GM12878 (cell line): ENCODE measurements around the gene METTL8. TPM values are rescaled to one million over a fixed set of nuclear protein-coding genes. Genes with fewer than 3 reads are reported as not detected.

Experiments
- ATAC-seq: fragments of 200-7000 bp; cut with Tn5 transposase; 3 replicates; pipeline ENCODE4 v1.9.1; 2020; ENCODE audit warnings: mild to moderate bottlenecking, moderate library complexity
- BruUV-seq: library from RNA; stranded (reverse); fragments of 400-500 nt; replicated peaks from 2 replicates; lab custom pipeline; 2021; lab: Mats Ljungman, UMichigan
- CTCF ChIA-PET: fragments of 300-600 bp; sonication (Branson Sonifier 250); formaldehyde crosslinking; extraction: SDS; loops from one replicate; lab custom pipeline; 2021; ENCODE audit warnings: inconsistent platforms; lab: Yijun Ruan, JAX
- POLR2A ChIA-PET: fragments of 350-600 bp; formaldehyde crosslinking; extraction: SDS; loops from one replicate; lab custom pipeline; 2021; ENCODE audit warnings: inconsistent platforms; lab: Charles Lee
- RAD21 ChIA-PET: fragments of 300-600 bp; sonication (Branson Sonifier 250); formaldehyde crosslinking; loops from one replicate; lab custom pipeline; 2023; ENCODE audit warnings: antibody characterized with exemption; ENCODE audit not compliant: unreplicated experiment; lab: Charles Lee
- SMC1A ChIA-PET: fragments of 300-600 bp; sonication (Branson Sonifier 250); formaldehyde crosslinking; loops from one replicate; lab custom pipeline; 2023; ENCODE audit not compliant: unreplicated experiment, uncharacterized antibody; lab: Charles Lee
- DNase-seq: peaks from one replicate; pipeline ENCODE4 v3.0.0-alpha.2; 2011; ENCODE audit warnings: low read depth, low spot score
- FAIRE-seq: peaks from 3 replicates; lab custom pipeline; 2011; peaks lifted over from hg19 to GRCh38; lab: Jason Lieb, UNC
- H2AFZ ChIP-seq: 2 replicates; pipeline ENCODE4 v1.6.0; 2011; ENCODE audit warnings: low read depth, low read length, control low read depth; ENCODE audit not compliant: control insufficient read depth
- H3K27ac ChIP-seq: 2 replicates; pipeline ENCODE4 v1.5.1; 2011; ENCODE audit warnings: control low read depth; ENCODE audit not compliant: control insufficient read depth, insufficient read depth
- H3K27me3 ChIP-seq, 2 experiments: replicated peaks in 1 of 2; 2 replicates each; pipeline versions ENCODE4 v1.6.0 to v1.6.1; 2011; ENCODE audit warnings: low read length in 1 of 2; ENCODE audit not compliant: control insufficient read depth in 2 of 2, insufficient read depth in 2 of 2
- H3K36me3 ChIP-seq, 2 experiments: 2 replicates each; pipeline ENCODE4 v1.5.1; 2011; ENCODE audit warnings: low read length in 1 of 2; ENCODE audit not compliant: control insufficient read depth in 2 of 2, insufficient read depth in 2 of 2
- H3K4me1 ChIP-seq: 2 replicates; pipeline ENCODE4 v1.6.1; 2011; ENCODE audit warnings: mild to moderate bottlenecking, low read length, moderate library complexity, mixed read lengths; ENCODE audit not compliant: control insufficient read depth, insufficient read depth
- H3K4me2 ChIP-seq: 2 replicates; pipeline ENCODE4 v1.6.0; 2011; ENCODE audit warnings: control low read depth; ENCODE audit not compliant: control insufficient read depth, insufficient read depth
- H3K4me3 ChIP-seq: fragments of 200-600 bp; sonication (generic); 2 replicates; pipeline ENCODE4 v1.5.1; 2016
- H3K79me2 ChIP-seq: 2 replicates; pipeline ENCODE4 v1.6.0; 2011; ENCODE audit warnings: low read length; ENCODE audit not compliant: control insufficient read depth, insufficient read depth
- H3K9ac ChIP-seq: 2 replicates; pipeline ENCODE4 v1.8.0; 2011; ENCODE audit warnings: low read length, control low read depth, mixed read lengths; ENCODE audit not compliant: control insufficient read depth, insufficient read depth
- H3K9me3 ChIP-seq: replicated peaks from 3 replicates; pipeline ENCODE4 v1.5.1; 2011; ENCODE audit warnings: mild to moderate bottlenecking, low read length; ENCODE audit not compliant: control insufficient read depth, insufficient read depth
- H4K20me1 ChIP-seq: 2 replicates; pipeline ENCODE4 v1.6.0; 2011; ENCODE audit not compliant: control insufficient read depth, insufficient read depth
- CBFB ChIP-seq: IDR thresholded peaks from 2 replicates; pipeline ENCODE4 v1.6.1; 2016; ENCODE audit warnings: antibody characterized with exemption, low read depth
- DPF2 ChIP-seq: fragments of 450-650 bp; IDR thresholded peaks from 2 replicates; pipeline ENCODE4 v1.6.1; 2017; ENCODE audit warnings: mild to moderate bottlenecking
- HDGF ChIP-seq: fragments of 450-650 bp; IDR thresholded peaks from 2 replicates; pipeline ENCODE4 v1.6.1; 2016; ENCODE audit warnings: antibody characterized with exemption
- HSF1 ChIP-seq: fragments of 150-350 bp; IDR thresholded peaks from 2 replicates; pipeline ENCODE4 v1.6.1; 2014; ENCODE audit warnings: mild to moderate bottlenecking, low read depth, low read length
- IRF4 ChIP-seq: IDR thresholded peaks from 2 replicates; pipeline ENCODE4 v1.6.1; 2011; ENCODE audit warnings: low read depth, low read length
- IRF5 ChIP-seq: fragments of 450-650 bp; IDR thresholded peaks from 2 replicates; pipeline ENCODE4 v1.6.1; 2017; ENCODE audit warnings: borderline replicate concordance
- KDM1A ChIP-seq: fragments of 200-600 bp; sonication (generic); IDR thresholded peaks from 2 replicates; pipeline ENCODE4 v1.6.1; 2016; ENCODE audit warnings: borderline replicate concordance
- MTA2 ChIP-seq: fragments of 450-650 bp; IDR thresholded peaks from 2 replicates; pipeline ENCODE4 v1.6.1; 2016; ENCODE audit warnings: low read depth, mild to moderate bottlenecking, moderate library complexity
- MXI1 ChIP-seq: fragments of 150-350 bp; IDR thresholded peaks from 2 replicates; pipeline ENCODE4 v1.6.1; 2011; ENCODE audit warnings: low read depth, mild to moderate bottlenecking, inconsistent platforms, low read length, improper control_type of control experiment
- NFXL1 ChIP-seq: fragments of 450-650 bp; IDR thresholded peaks from 2 replicates; pipeline ENCODE4 v1.6.1; 2017; ENCODE audit warnings: antibody characterized with exemption, mild to moderate bottlenecking, borderline replicate concordance
- PKNOX1 ChIP-seq: fragments of 450-650 bp; IDR thresholded peaks from 2 replicates; pipeline ENCODE4 v1.6.1; 2016; ENCODE audit warnings: mild to moderate bottlenecking
- RAD21 ChIP-seq: IDR thresholded peaks from 2 replicates; pipeline ENCODE4 v1.6.1; 2011; ENCODE audit warnings: mild to moderate bottlenecking, low read depth, low read length, moderate library complexity; ENCODE audit not compliant: insufficient read depth
- RAD51 ChIP-seq: fragments of 450-650 bp; IDR thresholded peaks from 2 replicates; pipeline ENCODE4 v1.6.1; 2016; ENCODE audit warnings: moderate library complexity, mild to moderate bottlenecking, inconsistent platforms
- RCOR1 ChIP-seq: conservative IDR thresholded peaks from 2 replicates; pipeline ENCODE4 v1.6.1; 2012; ENCODE audit warnings: low read depth, low read length, improper control_type of control experiment
- RUNX3 ChIP-seq: IDR thresholded peaks from 2 replicates; pipeline ENCODE4 v1.6.1; 2012; ENCODE audit warnings: low read length, inconsistent platforms
- SKIL ChIP-seq: fragments of 450-650 bp; IDR thresholded peaks from 2 replicates; pipeline ENCODE4 v1.6.1; 2017; ENCODE audit warnings: mild to moderate bottlenecking, low read depth, inconsistent platforms; ENCODE audit not compliant: poor library complexity, severe bottlenecking
- TCF7 ChIP-seq: IDR thresholded peaks from 2 replicates; pipeline ENCODE4 v1.6.1; 2014; ENCODE audit warnings: antibody characterized with exemption, borderline replicate concordance
- YY1 ChIP-seq: IDR thresholded peaks from 2 replicates; pipeline ENCODE4 v1.6.1; 2011; ENCODE audit warnings: low read depth, mild to moderate bottlenecking, low read length
- ZBED1 ChIP-seq: IDR thresholded peaks from 2 replicates; pipeline ENCODE4 v1.6.1; 2016; ENCODE audit warnings: borderline replicate concordance
- WGBS: methylation state at CpG from one replicate; pipeline ENCODE4 v1.1.6; 2016; ENCODE audit warnings: low lambda C conversion rate; ENCODE audit not compliant: insufficient replicate concordance, insufficient coverage; ENCODE audit errors: missing lambda C conversion rate; 5-methylcytosine and 5-hydroxymethylcytosine counted together
- in situ Hi-C: fragments of 300-500 bp; cut with MboI; formaldehyde crosslinking; loops from 9 replicates; pipeline ENCODE4 v1.14.3; 2018; ENCODE audit warnings: mixed read lengths
- intact Hi-C: fragments of 100-400 bp; cut with micrococcal nuclease; formaldehyde crosslinking; loops from one replicate; pipeline ENCODE4 v1.14.2; 2022; ENCODE audit not compliant: unreplicated experiment
- polyA plus RNA-seq, 11 experiments: library from polyadenylated mRNA; depleted of rRNA in 4 of 11; unstranded in 6 of 11; stranded (reverse) in 5 of 11; fragments of >200 nt; fragmentation: Nextera tagmentation in 4 of 11; fragmentation: Illumina TruSeq in 1 of 11; extraction: Ambion mirVana in 4 of 11; extraction: Trizol in 1 of 11; gene quantifications; 1 replicate in 1 of 11; 2 replicates in 10 of 11; pipeline versions ENCODE4 v1.2.1 to v1.2.3, GENCODE V29; 2011 to 2016; ENCODE audit warnings: inconsistent platforms in 2 of 11, missing spikeins in 2 of 11, low read depth in 1 of 11
- total RNA-seq, 4 experiments: library from RNA; depleted of rRNA in 3 of 4; stranded (reverse); fragments of >200 nt in 3 of 4; fragmentation: Illumina TruSeq in 1 of 4; extraction: Trizol in 1 of 4; gene quantifications; 2 replicates each; pipeline versions ENCODE4 v1.2.1 to v1.2.3, GENCODE V29; 2013 to 2021

Gene METTL8
- total and polyA plus RNA-seq, 10 of the 15 experiments (the other 5 are each of a cell fraction or from before 2014, with no cell fraction given): 30.8 to 96.3 (median 51.5) TPM

GRCh38 chr2:171390941-171391516 lies 42.8 kb downstream of the METTL8 start:
- ChIA-PET POLR2A (no interaction called here), CTCF (no interaction called here)
- DNase-seq: no peak
- TF ChIP-seq HDGF (no peak), SKIL (peak; percentile 37), ZBED1 (peak; percentile 68; the same call in 1 of the 2 replicates), MXI1 (no peak), MTA2 (peak; percentile 83; the same call in 1 of the 2 replicates), HSF1 (no peak), KDM1A (no peak), PKNOX1 (peak; percentile 51; the same call in 1 of the 2 replicates), RAD51 (0 out of 2 replicates have a peak, but pooled peaks have one; percentile 44), CBFB (0 out of 2 replicates have a peak, but pooled peaks have one; percentile 41), DPF2 (0 out of 2 replicates have a peak, but pooled peaks have one; percentile 38), TCF7 (0 out of 2 replicates have a peak, but pooled peaks have one; percentile 5), NFXL1 (no peak), RAD21 (no peak), RCOR1 (no peak), IRF5 (no peak), YY1 (peak; percentile 65; the same call in 1 of the 2 replicates), RUNX3 (peak; percentile 76), IRF4 (peak; percentile 58; the same call in 1 of the 2 replicates)

More at GRCh38 chr2:171390941-171391516, 42.8 kb downstream of the METTL8 start:
- in situ Hi-C loops (no loop called here), intact Hi-C loops (loop anchor here (2.0 kb wide), 1 partner anchor 16 kb away; no protein-coding TSS in a partner anchor)
- TSS peak; percentile 96 for BruUV-seq
- peak overlapping the region; percentile 8; the same call in 1 of the 2 replicates for H3K9ac ChIP-seq
- ATAC-seq: peak; percentile 83
- ChIA-PET RAD21 (interaction anchor here (1.0 kb wide), 3 partner anchors 43 to 72 kb away, joined by 3 to 4 read pairs (median 4); no protein-coding TSS in a partner anchor), SMC1A (interaction anchor here (0.7 to 1.7 kb wide), 6 partner anchors 14 to 71 kb away, joined by 3 to 7 read pairs (median 3); no protein-coding TSS in a partner anchor)
- WGBS: 100% methylated on average over 1 of the region's 1 CpG
- H3K4me1 ChIP-seq: peaks cover 48% of the 10 kb centered on the region
- no peak overlapping the region for H2AFZ ChIP-seq
- no peaks in the 10 kb centered on the region for H4K20me1 ChIP-seq
- peak overlapping the region; percentile 64 for H3K27ac ChIP-seq
- H3K9me3 ChIP-seq: no peaks in the 10 kb centered on the region
- peaks cover 37% of the 10 kb centered on the region for H3K79me2 ChIP-seq
- peak overlapping the region; percentile 50 for H3K4me2 ChIP-seq
- peaks cover 0 to 4% of the 10 kb centered on the region in 2 experiments; a peak in 1 of 4 replicates for H3K36me3 ChIP-seq
- no peak overlapping the region for H3K4me3 ChIP-seq
- H3K27me3 ChIP-seq: no peaks in the 10 kb centered on the region
- FAIRE-seq: no peak
